Bone marrow (tissue), 2 donors: ENCODE data around the gene IFRD2.
"Not testable (repeated sequence)": the region's sequence is repeated elsewhere in the genome, so short reads cannot be mapped to it uniquely, and the experiment has no call there.

Experiments
- DNase-seq, 2 donors: peaks; one replicate each; lab custom pipeline; 2025; lab: John Stamatoyannopoulos, UW

IFRD2 gene

GRCh38 chr3:50286322-50287227 is 5.7 kb downstream of the IFRD2 start:
- no peak for DNase-seq

GRCh38 chr3:50284121-50284520 is 8.1 kb downstream of the IFRD2 start:
- DNase-seq = not testable (repeated sequence)

- DNase-seq = no peak
Observed at GRCh38 chr3:50279255-50280016, 12.8 kb downstream of the IFRD2 start.

- DNase-seq = no peak
Observed at GRCh38 chr3:50278880-50279224, 13.4 kb downstream of the IFRD2 start, which contains the start of gene LSMEM2. LSMEM2 (plus strand) TSS chr3:50279087; CDS start chr3:50279114, 27 bp downstream.

GRCh38 chr3:50278123-50278879 is 13.9 kb downstream of the IFRD2 start:
- DNase-seq = no peak

GRCh38 chr3:50276762-50277101 is 15.5 kb downstream of the IFRD2 start:
- DNase-seq = no peak

GRCh38 chr3:50275996-50276761 is 16.1 kb downstream of the IFRD2 start:
- DNase-seq = no peak

- DNase-seq = no peak
Observed at GRCh38 chr3:50275141-50275995, 16.9 kb downstream of the IFRD2 start.

GRCh38 chr3:50274371-50275104 is 17.7 kb downstream of the IFRD2 start:
- peak; percentile 37 to 49 for DNase-seq

- DNase-seq = no peak
Observed at GRCh38 chr3:50273689-50274065, 18.6 kb downstream of the IFRD2 start.

GRCh38 chr3:50272911-50273688 is 19.1 kb downstream of the IFRD2 start:
- DNase-seq = peak; percentile 43 to 82

GRCh38 chr3:50272538-50272910 is 19.7 kb downstream of the IFRD2 start:
- DNase-seq = not testable (repeated sequence)

GRCh38 chr3:50271314-50271936 is 20.8 kb downstream of the IFRD2 start:
- no peak for DNase-seq

GRCh38 chr3:50270422-50271224 is 21.6 kb downstream of the IFRD2 start:
- DNase-seq = no peak

- no peak for DNase-seq
Observed at GRCh38 chr3:50269977-50270413, 22.2 kb downstream of the IFRD2 start.

GRCh38 chr3:50269460-50269859 is 22.8 kb downstream of the IFRD2 start:
- no peak for DNase-seq

GRCh38 chr3:50268703-50269451 is 23.4 kb downstream of the IFRD2 start, which contains the start of gene SEMA3B:
SEMA3B (plus strand) TSS chr3:50269147; CDS start chr3:50269241, 94 bp downstream.
- no peak for DNase-seq
